ENCODE data around the gene MBTD1. TPM values are rescaled to one million over a fixed set of nuclear protein-coding genes. Genes with fewer than 3 reads are reported as not detected.
A peak's percentile ranks its signal among the peaks of the same experiment; 100 is the strongest.

Gene MBTD1
- total and polyA plus RNA-seq, 9 of the 15 experiments (the other 6 are each of a cell fraction or from before 2014, with no cell fraction given), result 2.1 to 26.3 (median 13.3) TPM

DNA sequence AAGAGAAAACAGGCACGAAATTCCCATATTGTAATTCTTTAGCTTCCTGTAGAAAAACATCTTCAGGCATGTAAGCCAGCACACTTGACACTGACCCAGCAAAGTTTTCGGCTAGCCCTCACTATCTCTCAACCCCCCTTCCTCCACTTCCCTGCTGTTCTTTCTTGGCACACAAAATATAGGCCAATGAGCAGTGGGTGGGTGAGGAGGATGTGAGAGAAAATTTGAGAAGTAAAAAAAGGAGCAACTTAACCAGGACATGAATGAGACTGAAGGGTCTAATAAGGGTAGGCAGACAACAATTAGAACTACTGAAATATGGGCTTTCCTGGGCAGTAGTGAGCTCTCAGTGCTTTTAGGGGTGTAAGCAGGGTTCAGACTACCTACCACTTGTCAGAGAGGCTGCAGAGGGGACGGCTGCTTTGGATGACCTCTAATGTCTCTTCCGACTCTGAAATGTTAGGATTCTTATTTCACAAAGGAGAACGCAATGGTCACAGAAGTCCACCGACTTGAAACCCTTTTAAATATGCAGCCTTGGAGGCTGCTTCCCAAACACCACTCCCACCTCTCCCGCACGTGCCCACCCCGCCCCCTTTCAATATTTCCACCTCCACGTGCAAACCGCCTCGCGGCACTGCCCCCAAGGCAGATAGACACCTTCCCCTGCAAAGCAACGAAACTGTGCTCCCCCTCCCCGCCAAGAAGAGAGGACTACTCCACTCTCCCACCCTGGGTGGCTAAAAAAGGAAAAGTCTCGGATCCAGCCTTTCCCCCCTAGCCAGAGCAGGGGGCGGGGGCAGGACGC, 889 bp downstream of the MBTD1 start (continued):
- TF ChIP-seq, protein P1, sequence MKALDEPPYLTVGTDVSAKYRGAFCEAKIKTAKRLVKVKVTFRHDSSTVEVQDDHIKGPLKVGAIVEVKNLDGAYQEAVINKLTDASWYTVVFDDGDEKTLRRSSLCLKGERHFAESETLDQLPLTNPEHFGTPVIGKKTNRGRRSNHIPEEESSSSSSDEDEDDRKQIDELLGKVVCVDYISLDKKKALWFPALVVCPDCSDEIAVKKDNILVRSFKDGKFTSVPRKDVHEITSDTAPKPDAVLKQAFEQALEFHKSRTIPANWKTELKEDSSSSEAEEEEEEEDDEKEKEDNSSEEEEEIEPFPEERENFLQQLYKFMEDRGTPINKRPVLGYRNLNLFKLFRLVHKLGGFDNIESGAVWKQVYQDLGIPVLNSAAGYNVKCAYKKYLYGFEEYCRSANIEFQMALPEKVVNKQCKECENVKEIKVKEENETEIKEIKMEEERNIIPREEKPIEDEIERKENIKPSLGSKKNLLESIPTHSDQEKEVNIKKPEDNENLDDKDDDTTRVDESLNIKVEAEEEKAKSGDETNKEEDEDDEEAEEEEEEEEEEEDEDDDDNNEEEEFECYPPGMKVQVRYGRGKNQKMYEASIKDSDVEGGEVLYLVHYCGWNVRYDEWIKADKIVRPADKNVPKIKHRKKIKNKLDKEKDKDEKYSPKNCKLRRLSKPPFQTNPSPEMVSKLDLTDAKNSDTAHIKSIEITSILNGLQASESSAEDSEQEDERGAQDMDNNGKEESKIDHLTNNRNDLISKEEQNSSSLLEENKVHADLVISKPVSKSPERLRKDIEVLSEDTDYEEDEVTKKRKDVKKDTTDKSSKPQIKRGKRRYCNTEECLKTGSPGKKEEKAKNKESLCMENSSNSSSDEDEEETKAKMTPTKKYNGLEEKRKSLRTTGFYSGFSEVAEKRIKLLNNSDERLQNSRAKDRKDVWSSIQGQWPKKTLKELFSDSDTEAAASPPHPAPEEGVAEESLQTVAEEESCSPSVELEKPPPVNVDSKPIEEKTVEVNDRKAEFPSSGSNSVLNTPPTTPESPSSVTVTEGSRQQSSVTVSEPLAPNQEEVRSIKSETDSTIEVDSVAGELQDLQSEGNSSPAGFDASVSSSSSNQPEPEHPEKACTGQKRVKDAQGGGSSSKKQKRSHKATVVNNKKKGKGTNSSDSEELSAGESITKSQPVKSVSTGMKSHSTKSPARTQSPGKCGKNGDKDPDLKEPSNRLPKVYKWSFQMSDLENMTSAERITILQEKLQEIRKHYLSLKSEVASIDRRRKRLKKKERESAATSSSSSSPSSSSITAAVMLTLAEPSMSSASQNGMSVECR (CRISPR knock-in tag; IDR thresholded peaks at IDR 0.05), result peak; percentile 83
- TF ChIP-seq, protein P2, sequence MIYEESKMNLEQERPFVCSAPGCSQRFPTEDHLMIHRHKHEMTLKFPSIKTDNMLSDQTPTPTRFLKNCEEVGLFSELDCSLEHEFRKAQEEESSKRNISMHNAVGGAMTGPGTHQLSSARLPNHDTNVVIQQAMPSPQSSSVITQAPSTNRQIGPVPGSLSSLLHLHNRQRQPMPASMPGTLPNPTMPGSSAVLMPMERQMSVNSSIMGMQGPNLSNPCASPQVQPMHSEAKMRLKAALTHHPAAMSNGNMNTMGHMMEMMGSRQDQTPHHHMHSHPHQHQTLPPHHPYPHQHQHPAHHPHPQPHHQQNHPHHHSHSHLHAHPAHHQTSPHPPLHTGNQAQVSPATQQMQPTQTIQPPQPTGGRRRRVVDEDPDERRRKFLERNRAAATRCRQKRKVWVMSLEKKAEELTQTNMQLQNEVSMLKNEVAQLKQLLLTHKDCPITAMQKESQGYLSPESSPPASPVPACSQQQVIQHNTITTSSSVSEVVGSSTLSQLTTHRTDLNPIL (CRISPR knock-in tag; IDR thresholded peaks at IDR 0.05), result no peak
- TF ChIP-seq ZNF384 (IDR thresholded peaks at IDR 0.05; ENCODE audit: low read depth, low read length) (no peak), ZNF41 (CRISPR knock-in tag; conservative IDR thresholded peaks at IDR 0.05) (no peak), DMBX1 (CRISPR knock-in tag; IDR thresholded peaks at IDR 0.05; ENCODE audit: borderline replicate concordance) (no peak), COPS2 (conservative IDR thresholded peaks at IDR 0.05) (no peak), ZBTB8A (IDR thresholded peaks at IDR 0.05; ENCODE audit: partially characterized antibody) (no peak), ZC3H11A (IDR thresholded peaks at IDR 0.05; ENCODE audit: low read depth, low read length) (no peak), SREBF2 (CRISPR knock-in tag; IDR thresholded peaks at IDR 0.05) (no peak), RNF2 (IDR thresholded peaks at IDR 0.05) (no peak), ZNF316 (IDR thresholded peaks at IDR 0.05) (no peak)
- TF ChIP-seq, protein P3, sequence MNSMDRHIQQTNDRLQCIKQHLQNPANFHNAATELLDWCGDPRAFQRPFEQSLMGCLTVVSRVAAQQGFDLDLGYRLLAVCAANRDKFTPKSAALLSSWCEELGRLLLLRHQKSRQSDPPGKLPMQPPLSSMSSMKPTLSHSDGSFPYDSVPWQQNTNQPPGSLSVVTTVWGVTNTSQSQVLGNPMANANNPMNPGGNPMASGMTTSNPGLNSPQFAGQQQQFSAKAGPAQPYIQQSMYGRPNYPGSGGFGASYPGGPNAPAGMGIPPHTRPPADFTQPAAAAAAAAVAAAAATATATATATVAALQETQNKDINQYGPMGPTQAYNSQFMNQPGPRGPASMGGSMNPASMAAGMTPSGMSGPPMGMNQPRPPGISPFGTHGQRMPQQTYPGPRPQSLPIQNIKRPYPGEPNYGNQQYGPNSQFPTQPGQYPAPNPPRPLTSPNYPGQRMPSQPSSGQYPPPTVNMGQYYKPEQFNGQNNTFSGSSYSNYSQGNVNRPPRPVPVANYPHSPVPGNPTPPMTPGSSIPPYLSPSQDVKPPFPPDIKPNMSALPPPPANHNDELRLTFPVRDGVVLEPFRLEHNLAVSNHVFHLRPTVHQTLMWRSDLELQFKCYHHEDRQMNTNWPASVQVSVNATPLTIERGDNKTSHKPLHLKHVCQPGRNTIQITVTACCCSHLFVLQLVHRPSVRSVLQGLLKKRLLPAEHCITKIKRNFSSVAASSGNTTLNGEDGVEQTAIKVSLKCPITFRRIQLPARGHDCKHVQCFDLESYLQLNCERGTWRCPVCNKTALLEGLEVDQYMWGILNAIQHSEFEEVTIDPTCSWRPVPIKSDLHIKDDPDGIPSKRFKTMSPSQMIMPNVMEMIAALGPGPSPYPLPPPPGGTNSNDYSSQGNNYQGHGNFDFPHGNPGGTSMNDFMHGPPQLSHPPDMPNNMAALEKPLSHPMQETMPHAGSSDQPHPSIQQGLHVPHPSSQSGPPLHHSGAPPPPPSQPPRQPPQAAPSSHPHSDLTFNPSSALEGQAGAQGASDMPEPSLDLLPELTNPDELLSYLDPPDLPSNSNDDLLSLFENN (IDR thresholded peaks at IDR 0.05; ENCODE audit: low read depth in 2 of 2, low read length in 2 of 2), result no peak
- TF ChIP-seq, protein P4, sequence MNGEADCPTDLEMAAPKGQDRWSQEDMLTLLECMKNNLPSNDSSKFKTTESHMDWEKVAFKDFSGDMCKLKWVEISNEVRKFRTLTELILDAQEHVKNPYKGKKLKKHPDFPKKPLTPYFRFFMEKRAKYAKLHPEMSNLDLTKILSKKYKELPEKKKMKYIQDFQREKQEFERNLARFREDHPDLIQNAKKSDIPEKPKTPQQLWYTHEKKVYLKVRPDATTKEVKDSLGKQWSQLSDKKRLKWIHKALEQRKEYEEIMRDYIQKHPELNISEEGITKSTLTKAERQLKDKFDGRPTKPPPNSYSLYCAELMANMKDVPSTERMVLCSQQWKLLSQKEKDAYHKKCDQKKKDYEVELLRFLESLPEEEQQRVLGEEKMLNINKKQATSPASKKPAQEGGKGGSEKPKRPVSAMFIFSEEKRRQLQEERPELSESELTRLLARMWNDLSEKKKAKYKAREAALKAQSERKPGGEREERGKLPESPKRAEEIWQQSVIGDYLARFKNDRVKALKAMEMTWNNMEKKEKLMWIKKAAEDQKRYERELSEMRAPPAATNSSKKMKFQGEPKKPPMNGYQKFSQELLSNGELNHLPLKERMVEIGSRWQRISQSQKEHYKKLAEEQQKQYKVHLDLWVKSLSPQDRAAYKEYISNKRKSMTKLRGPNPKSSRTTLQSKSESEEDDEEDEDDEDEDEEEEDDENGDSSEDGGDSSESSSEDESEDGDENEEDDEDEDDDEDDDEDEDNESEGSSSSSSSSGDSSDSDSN (IDR thresholded peaks at IDR 0.05; ENCODE audit: borderline replicate concordance in 1 of 2, low read depth in 2 of 2, low read length in 2 of 2), result no peak
- TF ChIP-seq, protein P5, sequence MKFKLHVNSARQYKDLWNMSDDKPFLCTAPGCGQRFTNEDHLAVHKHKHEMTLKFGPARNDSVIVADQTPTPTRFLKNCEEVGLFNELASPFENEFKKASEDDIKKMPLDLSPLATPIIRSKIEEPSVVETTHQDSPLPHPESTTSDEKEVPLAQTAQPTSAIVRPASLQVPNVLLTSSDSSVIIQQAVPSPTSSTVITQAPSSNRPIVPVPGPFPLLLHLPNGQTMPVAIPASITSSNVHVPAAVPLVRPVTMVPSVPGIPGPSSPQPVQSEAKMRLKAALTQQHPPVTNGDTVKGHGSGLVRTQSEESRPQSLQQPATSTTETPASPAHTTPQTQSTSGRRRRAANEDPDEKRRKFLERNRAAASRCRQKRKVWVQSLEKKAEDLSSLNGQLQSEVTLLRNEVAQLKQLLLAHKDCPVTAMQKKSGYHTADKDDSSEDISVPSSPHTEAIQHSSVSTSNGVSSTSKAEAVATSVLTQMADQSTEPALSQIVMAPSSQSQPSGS (CRISPR knock-in tag; IDR thresholded peaks at IDR 0.05), result no peak
